ENCODE results near the gene CORIN.
"Not testable (repeated sequence)": the region's sequence is repeated elsewhere in the genome, so short reads cannot be mapped to it uniquely, and the experiment has no call there.

CORIN gene

DNA sequence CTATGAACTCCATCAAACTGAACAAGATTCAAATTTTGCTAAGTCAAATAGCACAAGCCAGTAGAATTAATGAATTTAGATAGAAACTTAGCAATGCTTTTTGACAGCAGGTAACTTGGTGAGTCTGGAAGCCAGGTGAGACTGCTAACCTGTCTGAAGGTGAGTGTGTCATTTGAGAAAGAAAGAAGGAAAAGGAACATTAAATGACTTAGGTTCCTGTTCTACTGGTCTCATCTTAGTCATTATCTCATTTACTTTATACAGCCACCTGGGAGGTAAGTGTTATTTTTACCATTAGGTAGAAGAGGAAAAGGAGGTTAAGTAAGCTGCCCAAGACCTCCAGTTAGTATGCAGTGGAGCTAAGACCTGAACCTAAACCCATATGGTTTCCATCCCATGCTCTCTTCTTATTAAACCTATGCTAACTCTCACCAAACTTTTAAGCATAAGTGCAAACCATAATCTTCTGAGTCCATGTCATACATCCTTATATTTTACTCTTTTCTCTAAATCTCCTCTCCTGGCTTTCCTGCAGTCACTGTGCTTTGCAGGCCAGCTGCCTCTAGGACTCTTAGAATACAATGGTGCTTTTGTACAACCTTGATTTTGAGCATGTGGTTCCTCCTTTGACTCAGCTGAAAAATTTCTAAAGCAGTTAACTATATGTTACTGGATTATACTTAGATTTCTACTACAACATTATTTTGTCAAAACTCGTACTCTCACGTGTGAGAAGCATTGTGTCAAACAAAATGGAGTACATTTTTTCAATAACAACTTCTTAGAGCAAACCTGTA, 284.3 kb downstream of the CORIN start:
- DNase-seq (ENCODE audit: low read depth, low spot score), result no peak
- in situ Hi-C loops (cut with HindIII; ENCODE audit: low sequenced_read_pairs), result no loop called here
- TF ChIP-seq, protein P1, sequence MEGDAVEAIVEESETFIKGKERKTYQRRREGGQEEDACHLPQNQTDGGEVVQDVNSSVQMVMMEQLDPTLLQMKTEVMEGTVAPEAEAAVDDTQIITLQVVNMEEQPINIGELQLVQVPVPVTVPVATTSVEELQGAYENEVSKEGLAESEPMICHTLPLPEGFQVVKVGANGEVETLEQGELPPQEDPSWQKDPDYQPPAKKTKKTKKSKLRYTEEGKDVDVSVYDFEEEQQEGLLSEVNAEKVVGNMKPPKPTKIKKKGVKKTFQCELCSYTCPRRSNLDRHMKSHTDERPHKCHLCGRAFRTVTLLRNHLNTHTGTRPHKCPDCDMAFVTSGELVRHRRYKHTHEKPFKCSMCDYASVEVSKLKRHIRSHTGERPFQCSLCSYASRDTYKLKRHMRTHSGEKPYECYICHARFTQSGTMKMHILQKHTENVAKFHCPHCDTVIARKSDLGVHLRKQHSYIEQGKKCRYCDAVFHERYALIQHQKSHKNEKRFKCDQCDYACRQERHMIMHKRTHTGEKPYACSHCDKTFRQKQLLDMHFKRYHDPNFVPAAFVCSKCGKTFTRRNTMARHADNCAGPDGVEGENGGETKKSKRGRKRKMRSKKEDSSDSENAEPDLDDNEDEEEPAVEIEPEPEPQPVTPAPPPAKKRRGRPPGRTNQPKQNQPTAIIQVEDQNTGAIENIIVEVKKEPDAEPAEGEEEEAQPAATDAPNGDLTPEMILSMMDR (IDR thresholded peaks at IDR 0.05; ENCODE audit: low read depth, low read length), result no peak
- no peak overlapping the region for H3K4me3 ChIP-seq (ENCODE audit: low read depth, low read length)

- peak; percentile 56 for DNase-seq (ENCODE audit: low read depth, low spot score)
- in situ Hi-C loops (cut with HindIII; ENCODE audit: low sequenced_read_pairs), result no loop called here
- no peak overlapping the region for H3K4me3 ChIP-seq (ENCODE audit: low read depth, low read length)
- TF ChIP-seq, protein P1 (IDR thresholded peaks at IDR 0.05; ENCODE audit: low read depth, low read length), result no peak
These were observed 286.2 kb downstream of the CORIN start for GRCh38 chr4:47551682-47552081.

DNA sequence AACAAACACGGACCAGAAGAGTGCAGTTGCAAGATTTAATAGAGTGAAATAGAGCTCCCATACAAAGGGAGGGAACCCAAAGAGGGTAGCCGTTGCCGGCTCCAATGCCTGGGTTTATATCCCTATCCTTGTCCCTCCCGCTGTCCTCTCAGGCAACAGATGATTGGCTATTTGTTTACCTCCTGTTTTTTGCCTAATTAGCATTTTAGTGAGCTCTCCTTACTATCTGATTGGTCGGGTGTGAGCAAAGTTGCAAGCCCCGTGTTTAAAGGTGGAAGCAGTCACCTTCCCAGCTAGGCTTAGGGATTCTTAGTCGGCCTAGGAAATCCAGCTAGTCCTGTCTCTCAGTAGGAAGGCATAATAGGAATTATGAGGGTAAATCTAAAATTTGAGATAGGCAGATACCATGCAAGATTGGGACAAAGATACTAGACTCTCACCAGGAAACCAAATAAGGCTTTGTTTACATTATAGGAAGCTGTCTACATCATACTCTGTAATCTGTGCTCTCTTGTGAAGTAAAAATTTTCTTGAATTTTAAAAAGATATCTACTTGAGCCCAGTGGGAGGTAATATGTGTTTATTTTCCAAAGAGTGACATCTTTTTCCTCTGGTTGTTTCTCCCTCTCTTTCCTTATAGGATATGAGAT, 286.8 kb downstream of the CORIN start:
- H3K4me3 ChIP-seq (ENCODE audit: low read depth, low read length), result no peak overlapping the region
- in situ Hi-C loops (cut with HindIII; ENCODE audit: low sequenced_read_pairs), result no loop called here
- DNase-seq (ENCODE audit: low read depth, low spot score), result no peak
- TF ChIP-seq, protein P1 (IDR thresholded peaks at IDR 0.05; ENCODE audit: low read depth, low read length), result no peak

DNA sequence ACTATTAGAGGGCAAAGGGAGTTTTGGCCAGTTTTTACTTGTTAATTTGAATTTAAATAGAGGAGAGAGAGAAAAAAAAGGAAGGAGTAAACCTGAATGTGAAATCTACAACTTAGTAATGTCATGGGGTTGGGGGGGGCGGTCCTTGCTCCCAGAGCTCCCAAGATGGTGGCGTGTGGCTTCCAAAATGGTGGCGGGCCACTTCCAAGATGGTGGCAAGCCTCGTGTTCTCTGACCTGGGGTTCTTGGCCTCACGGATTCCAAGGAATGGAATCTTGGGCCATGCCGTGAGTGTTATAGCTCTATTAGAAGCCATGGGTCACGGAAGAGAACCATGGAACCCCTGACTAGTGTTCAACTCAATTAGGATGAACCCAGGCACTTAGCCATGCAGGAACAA, 287.5 kb downstream of the CORIN start:
- DNase-seq (ENCODE audit: low read depth, low spot score); in situ Hi-C loops (cut with HindIII; ENCODE audit: low sequenced_read_pairs); H3K4me3 ChIP-seq (ENCODE audit: low read depth, low read length): not testable (repeated sequence)
